PC-9 (cell line): Measurements from ENCODE around the gene MEF2B. TPM values are rescaled to one million over a fixed set of nuclear protein-coding genes. Genes with fewer than 3 reads are reported as not detected.

ENCODE experiments used
- BruUV-seq: library from RNA; stranded (reverse); fragments of 400-500 nt; replicated peaks from 2 replicates; lab custom pipeline; 2021; lab: Mats Ljungman, UMichigan
- CTCF ChIA-PET: fragments of 300-600 bp; sonication (Branson Sonifier 250); formaldehyde crosslinking; loops from one replicate; lab custom pipeline; 2022; ENCODE audit warnings: antibody characterized with exemption; lab: Charles Lee
- POLR2A ChIA-PET: fragments of 300-600 bp; sonication (Branson Sonifier 250); formaldehyde crosslinking; loops from one replicate; lab custom pipeline; 2022; ENCODE audit warnings: antibody characterized with exemption; ENCODE audit not compliant: unreplicated experiment; lab: Charles Lee
- DNase-seq, 2 experiments: peaks; one replicate each; pipeline versions ENCODE4 v3.0.0 to v3.0.0-alpha.2; 2015 to 2022; ENCODE audit warnings: mixed read lengths in 1 of 2
- H2AFZ ChIP-seq: fragments of 200-600 bp; sonication (generic); 2 replicates; pipeline ENCODE4 v1.8.1; 2017; ENCODE audit warnings: antibody characterized with exemption
- H3F3A ChIP-seq: fragments of 200-600 bp; sonication (generic); 2 replicates; pipeline ENCODE4 v1.8.1; 2017; ENCODE audit warnings: antibody characterized with exemption, mild to moderate bottlenecking, low read depth; ENCODE audit not compliant: insufficient read depth
- H3K27ac ChIP-seq: fragments of 200-600 bp; sonication (generic); 2 replicates; pipeline ENCODE4 v1.6.1; 2016; ENCODE audit warnings: mixed run types
- H3K27me3 ChIP-seq: fragments of 200-600 bp; sonication (generic); 2 replicates; pipeline ENCODE4 v1.6.1; 2016; ENCODE audit warnings: low read depth, mixed run types; ENCODE audit not compliant: insufficient read depth
- H3K36me3 ChIP-seq: fragments of 200-600 bp; sonication (generic); 2 replicates; pipeline ENCODE4 v1.6.1; 2016; ENCODE audit warnings: low read depth, mixed run types
- H3K4me1 ChIP-seq: fragments of 200-600 bp; sonication (generic); replicated peaks from 2 replicates; pipeline ENCODE4 v1.6.1; 2016; ENCODE audit warnings: mixed run types; ENCODE audit not compliant: insufficient read depth
- H3K4me2 ChIP-seq: fragments of 200-600 bp; sonication (generic); 2 replicates; pipeline ENCODE4 v1.6.1; 2017; ENCODE audit warnings: mixed run types
- H3K4me3 ChIP-seq: fragments of 200-600 bp; sonication (generic); 2 replicates; pipeline ENCODE4 v1.6.1; 2016; ENCODE audit warnings: mixed run types
- H3K79me2 ChIP-seq: fragments of 200-600 bp; sonication (generic); 2 replicates; pipeline ENCODE4 v1.6.1; 2017; ENCODE audit warnings: low read depth, mixed run types
- H3K9me2 ChIP-seq: fragments of 200-600 bp; sonication (generic); 2 replicates; pipeline ENCODE4 v1.8.1; 2017; ENCODE audit warnings: mild to moderate bottlenecking; ENCODE audit not compliant: insufficient read depth
- H3K9me3 ChIP-seq: fragments of 200-600 bp; sonication (generic); 2 replicates; pipeline ENCODE4 v1.8.1; 2016; ENCODE audit warnings: low read depth; ENCODE audit not compliant: insufficient read depth
- H4K20me1 ChIP-seq: fragments of 200-600 bp; sonication (generic); 2 replicates; pipeline ENCODE4 v1.8.1; 2017; ENCODE audit not compliant: insufficient read depth
- EZH2 ChIP-seq: fragments of 200-600 bp; sonication (generic); IDR thresholded peaks from 2 replicates; pipeline ENCODE4 v1.8.0; 2017; ENCODE audit warnings: antibody characterized with exemption, low read depth
- intact Hi-C: fragments of 100-400 bp; cut with micrococcal nuclease; formaldehyde crosslinking; loops from one replicate; pipeline ENCODE4 v1.10.0; 2022; ENCODE audit not compliant: unreplicated experiment
- total RNA-seq: library from RNA; stranded (reverse); gene quantifications from 2 replicates; pipeline ENCODE4 v1.2.3, GENCODE V29; 2021
- TF ChIP-seq, protein P1 (sequence below): fragments of 200-600 bp; sonication (generic); conservative IDR thresholded peaks from 2 replicates; pipeline ENCODE4 v1.6.1; 2017; ENCODE audit warnings: mixed run types, antibody characterized with exemption, mild to moderate bottlenecking, moderate library complexity

Gene MEF2B
- total RNA-seq, 1 experiment from 2014 or later = 1.8 TPM

DNA sequence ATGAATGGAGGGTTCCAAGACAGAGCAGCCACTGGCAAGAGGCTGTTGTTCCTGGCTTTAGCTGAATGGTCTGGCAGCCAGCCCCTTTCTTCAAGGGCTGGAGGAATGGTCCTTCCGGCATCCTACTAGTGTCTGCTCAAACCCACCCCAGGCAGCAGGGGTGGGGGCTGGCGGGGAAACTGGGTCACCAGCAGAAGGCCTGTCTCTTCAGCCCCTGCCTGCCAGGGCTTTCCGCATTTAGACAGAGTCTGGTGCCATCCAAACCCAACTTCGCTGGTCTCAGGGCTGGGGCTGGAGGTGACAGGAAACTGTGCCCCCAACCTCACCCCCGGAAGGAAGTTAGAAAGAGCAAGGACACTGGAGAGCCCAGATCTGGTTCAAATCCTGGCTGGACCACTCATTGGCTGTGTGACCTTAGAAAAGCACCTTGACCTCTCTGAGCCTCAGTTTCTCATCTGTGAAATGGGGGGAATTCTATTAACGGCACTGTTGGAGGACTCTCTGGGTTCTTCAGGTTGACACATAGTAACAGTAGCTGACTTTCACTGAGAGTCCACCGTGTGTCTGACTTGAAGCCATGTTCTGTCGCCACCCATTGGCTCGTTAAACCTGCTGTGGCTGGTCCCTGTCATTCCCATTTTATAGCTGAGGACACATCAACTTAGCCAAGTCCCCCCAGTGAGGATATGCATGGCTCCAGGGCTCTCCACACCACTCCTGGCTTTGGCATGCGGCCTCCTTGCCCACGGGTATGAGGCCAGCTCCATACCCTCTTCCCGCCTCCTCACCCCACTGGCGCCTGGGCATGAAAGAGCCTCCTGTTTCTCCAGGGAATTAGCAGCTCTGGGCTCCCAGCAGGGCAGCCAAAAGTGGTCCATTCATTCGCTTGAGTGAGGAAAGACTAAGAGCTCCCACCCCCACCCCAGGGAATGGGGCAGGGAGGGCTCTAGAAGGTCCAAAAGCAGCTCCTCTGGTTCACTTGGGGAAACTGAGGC lies 35.6 kb upstream of the MEF2B start:
- Histone ChIP-seq H3K27me3 (peaks cover 16% of the 10 kb centered on the region; the same call in 1 of the 2 replicates), H3K4me3 (no peak overlapping the region), H3K4me1 (peaks cover 14% of the 10 kb centered on the region), H3K36me3 (no peaks in the 10 kb centered on the region), H3K9me3 (no peaks in the 10 kb centered on the region), H2AFZ (no peak overlapping the region), H3K4me2 (no peak overlapping the region), H3K27ac (no peak overlapping the region), H4K20me1 (no peaks in the 10 kb centered on the region), H3K79me2 (peaks cover 21% of the 10 kb centered on the region), H3F3A (peaks cover 11% of the 10 kb centered on the region; the same call in 1 of the 2 replicates), H3K9me2 (no peaks in the 10 kb centered on the region)
- ChIA-PET CTCF (no interaction called here), POLR2A (no interaction called here)
- intact Hi-C loops = no loop called here
- no TSS peak for BruUV-seq
- DNase-seq = no peak
- no peak for TF ChIP-seq EZH2
- TF ChIP-seq, protein P1, sequence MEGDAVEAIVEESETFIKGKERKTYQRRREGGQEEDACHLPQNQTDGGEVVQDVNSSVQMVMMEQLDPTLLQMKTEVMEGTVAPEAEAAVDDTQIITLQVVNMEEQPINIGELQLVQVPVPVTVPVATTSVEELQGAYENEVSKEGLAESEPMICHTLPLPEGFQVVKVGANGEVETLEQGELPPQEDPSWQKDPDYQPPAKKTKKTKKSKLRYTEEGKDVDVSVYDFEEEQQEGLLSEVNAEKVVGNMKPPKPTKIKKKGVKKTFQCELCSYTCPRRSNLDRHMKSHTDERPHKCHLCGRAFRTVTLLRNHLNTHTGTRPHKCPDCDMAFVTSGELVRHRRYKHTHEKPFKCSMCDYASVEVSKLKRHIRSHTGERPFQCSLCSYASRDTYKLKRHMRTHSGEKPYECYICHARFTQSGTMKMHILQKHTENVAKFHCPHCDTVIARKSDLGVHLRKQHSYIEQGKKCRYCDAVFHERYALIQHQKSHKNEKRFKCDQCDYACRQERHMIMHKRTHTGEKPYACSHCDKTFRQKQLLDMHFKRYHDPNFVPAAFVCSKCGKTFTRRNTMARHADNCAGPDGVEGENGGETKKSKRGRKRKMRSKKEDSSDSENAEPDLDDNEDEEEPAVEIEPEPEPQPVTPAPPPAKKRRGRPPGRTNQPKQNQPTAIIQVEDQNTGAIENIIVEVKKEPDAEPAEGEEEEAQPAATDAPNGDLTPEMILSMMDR = no peak

DNA sequence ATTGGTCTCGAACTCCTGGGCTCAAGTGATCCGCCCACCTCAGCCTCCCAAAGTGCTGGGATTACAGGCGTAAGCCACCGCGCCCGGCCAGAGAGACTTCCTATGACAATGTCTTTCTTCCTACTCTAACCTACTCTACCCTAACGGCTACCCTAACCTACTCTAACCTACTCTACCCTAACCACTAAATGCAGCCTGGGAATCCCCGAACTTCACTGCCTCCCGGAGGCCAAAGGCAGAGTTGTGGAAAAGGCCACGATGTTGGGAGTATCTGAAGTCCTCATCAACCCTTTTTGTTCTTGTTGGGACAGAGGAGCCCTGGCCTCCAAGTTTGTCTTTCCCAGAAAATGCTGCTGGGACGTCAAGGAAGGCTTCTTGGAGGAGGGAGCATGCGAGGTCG lies 34.1 kb upstream of the MEF2B start:
- CTCF ChIA-PET = no interaction called here
- TF ChIP-seq, protein P1 = no peak
- no peak for TF ChIP-seq EZH2

DNA sequence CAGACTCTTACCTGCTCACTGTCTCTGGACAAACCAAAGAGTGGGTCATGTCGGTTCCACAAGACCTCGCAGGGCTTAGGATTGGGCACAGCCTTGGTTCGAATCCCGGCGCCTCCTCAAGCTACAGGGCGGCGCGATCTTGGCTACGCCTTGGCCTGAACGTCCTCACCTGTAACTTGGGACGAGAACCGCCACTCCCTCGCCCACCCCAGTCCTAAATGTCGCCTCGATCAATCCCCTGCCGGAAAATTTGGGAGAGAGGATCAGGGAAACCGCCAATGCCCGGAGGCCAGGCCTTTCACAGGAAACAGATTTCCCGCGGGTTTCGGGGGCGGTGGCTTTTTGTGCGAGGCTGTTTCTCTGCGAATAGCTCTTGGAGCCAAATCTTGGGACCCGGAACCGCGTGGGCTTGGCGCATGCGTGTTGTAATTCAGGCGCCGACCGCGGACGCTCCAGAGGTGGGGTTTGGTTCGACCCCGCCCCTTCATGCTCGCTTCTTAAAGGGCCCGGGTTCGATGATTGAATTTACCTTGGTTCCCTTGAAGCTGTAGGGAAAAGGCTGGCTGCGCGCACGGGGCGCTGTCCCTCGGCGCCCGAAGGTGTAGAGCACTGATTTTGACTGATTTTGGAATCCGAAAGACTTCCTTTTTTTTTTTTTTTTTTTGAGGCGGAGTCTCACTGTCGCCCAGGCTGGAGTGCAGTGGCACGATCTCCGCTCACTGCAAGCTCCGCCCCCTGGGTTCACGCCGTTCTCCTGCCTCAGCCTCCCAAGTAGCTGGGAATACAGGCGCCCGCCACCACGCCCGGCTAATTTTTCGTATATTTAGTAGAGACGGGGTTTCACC lies 33.2 kb upstream of the MEF2B start, which contains the start of gene NR2C2AP:
Gene NR2C2AP (minus strand): TSS at position 403 of the 845 bp plus-strand sequence. CDS start 354 bp downstream, at position 49.
- intact Hi-C loops = no loop called here
- no peaks in the 10 kb centered on the region for H3K36me3 ChIP-seq
- H3K4me3 ChIP-seq = peak within 1 kb of the TSS; percentile 91
- TSS peak; percentile 73 for BruUV-seq
- H3K9me2 ChIP-seq = no peaks in the 10 kb centered on the region
- H2AFZ ChIP-seq = peak within 1 kb of the TSS; percentile 89
- H3K4me1 ChIP-seq = peaks cover 14% of the 10 kb centered on the region
- peak; percentile 80 to 90 for DNase-seq
- CTCF ChIA-PET = interaction anchor here (1.0 to 1.6 kb wide), 2 partner anchors 10 to 22 kb away, joined by 3 read pairs; no protein-coding TSS in a partner anchor
- H3K27me3 ChIP-seq = peaks cover 16% of the 10 kb centered on the region; the same call in 1 of the 2 replicates
- H4K20me1 ChIP-seq = no peaks in the 10 kb centered on the region
- H3K27ac ChIP-seq = peak within 1 kb of the TSS; percentile 68
- POLR2A ChIA-PET = interaction anchor here (0.5 to 1.4 kb wide), 5 partner anchors 10 to 1573 kb away, joined by 3 to 66 read pairs (median 5); partner anchors contain the start of genes BORCS8 and ZNF66
- H3K4me2 ChIP-seq = peak within 1 kb of the TSS; percentile 83
- H3K9me3 ChIP-seq = no peaks in the 10 kb centered on the region
- H3K79me2 ChIP-seq = peaks cover 21% of the 10 kb centered on the region
- peaks cover 21% of the 10 kb centered on the region; the same call in 1 of the 2 replicates for H3F3A ChIP-seq
- TF ChIP-seq, protein P1 = no peak
- TF ChIP-seq EZH2 = no peak

More for the DNA sequence above, 34.1 kb upstream of the MEF2B start:
- H3F3A ChIP-seq = peaks cover 21% of the 10 kb centered on the region; the same call in 1 of the 2 replicates
- no TSS peak for BruUV-seq
- no peaks in the 10 kb centered on the region for H3K9me3 ChIP-seq
- H3K4me3 ChIP-seq = no peak overlapping the region; the same call in 1 of the 2 replicates
- H3K27me3 ChIP-seq = peaks cover 16% of the 10 kb centered on the region; the same call in 1 of the 2 replicates
- H4K20me1 ChIP-seq = no peaks in the 10 kb centered on the region
- H3K9me2 ChIP-seq = no peaks in the 10 kb centered on the region
- H3K27ac ChIP-seq = no peak overlapping the region
- H2AFZ ChIP-seq = no peak overlapping the region
- POLR2A ChIA-PET = interaction anchor here (1.4 kb wide), 1 partner anchor 11 kb away, joined by 66 read pairs; no protein-coding TSS in a partner anchor
- DNase-seq = no peak
- intact Hi-C loops = no loop called here
- peaks cover 14% of the 10 kb centered on the region for H3K4me1 ChIP-seq
- H3K36me3 ChIP-seq = no peaks in the 10 kb centered on the region
- peaks cover 21% of the 10 kb centered on the region for H3K79me2 ChIP-seq
- H3K4me2 ChIP-seq = no peak overlapping the region
